ENCODE measurements around the gene FAM83D. TPM values are rescaled to one million over a fixed set of nuclear protein-coding genes. Genes with fewer than 3 reads are reported as not detected.

FAM83D gene
- total and polyA plus RNA-seq, 7 donors = 1.2 to 291 (median 14.9) TPM

DNA sequence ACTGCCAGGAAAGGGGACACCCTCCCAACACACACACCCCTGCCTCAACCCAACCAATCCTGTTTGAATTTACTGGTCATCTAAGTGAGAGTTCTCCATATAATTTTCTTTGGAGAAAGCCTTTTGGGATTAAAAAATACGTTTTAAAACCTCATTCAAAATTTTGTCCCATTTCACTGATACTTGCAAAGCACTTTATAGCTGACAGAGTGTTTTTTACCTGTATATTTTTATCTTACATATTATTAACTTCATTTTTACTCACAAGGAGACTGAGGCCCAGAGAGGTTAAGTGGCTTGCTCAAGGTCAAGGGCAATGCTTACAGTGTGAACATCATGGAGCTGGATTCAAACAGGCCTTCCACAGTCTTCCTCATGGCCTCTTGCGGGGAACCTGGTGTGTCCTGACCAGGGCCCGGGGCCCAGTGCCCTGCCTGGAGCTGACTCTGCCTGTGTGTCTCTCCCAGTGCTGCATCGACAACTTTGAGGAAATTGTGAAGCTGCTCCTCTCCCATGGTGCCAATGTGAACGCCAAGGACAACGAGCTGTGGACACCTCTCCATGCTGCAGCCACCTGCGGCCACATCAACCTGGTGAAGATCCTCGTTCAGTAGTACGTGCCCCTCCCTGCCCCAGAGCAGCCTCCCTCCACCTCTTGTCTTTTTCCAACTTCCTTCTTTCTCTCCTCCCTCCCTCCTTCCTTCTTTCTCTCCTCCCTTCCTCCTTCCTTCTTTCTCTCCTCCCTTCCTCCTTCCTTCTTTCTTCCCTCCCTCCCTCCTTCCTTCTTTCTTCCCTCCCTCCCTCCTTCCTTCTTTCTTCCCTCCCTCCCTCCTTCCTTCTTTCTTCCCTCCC lies 30.9 kb upstream of the FAM83D start:
- H3K4me1 ChIP-seq = peaks cover 0 to 10% (median 5%) of the 10 kb centered on the region in 4 donors
- intact Hi-C loops (cut with DNase I) = no loop called here
- H3K4me3 ChIP-seq = no peak overlapping the region
- H3K36me3 ChIP-seq = no peaks in the 10 kb centered on the region
- TF ChIP-seq, protein P1, sequence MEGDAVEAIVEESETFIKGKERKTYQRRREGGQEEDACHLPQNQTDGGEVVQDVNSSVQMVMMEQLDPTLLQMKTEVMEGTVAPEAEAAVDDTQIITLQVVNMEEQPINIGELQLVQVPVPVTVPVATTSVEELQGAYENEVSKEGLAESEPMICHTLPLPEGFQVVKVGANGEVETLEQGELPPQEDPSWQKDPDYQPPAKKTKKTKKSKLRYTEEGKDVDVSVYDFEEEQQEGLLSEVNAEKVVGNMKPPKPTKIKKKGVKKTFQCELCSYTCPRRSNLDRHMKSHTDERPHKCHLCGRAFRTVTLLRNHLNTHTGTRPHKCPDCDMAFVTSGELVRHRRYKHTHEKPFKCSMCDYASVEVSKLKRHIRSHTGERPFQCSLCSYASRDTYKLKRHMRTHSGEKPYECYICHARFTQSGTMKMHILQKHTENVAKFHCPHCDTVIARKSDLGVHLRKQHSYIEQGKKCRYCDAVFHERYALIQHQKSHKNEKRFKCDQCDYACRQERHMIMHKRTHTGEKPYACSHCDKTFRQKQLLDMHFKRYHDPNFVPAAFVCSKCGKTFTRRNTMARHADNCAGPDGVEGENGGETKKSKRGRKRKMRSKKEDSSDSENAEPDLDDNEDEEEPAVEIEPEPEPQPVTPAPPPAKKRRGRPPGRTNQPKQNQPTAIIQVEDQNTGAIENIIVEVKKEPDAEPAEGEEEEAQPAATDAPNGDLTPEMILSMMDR (IDR thresholded peaks at IDR 0.05) = no peak
- H3K27ac ChIP-seq = no peak overlapping the region
- DNase-seq = no peak
- peaks cover 0 to 17% (median 16%) of the 10 kb centered on the region in 3 donors for H3K27me3 ChIP-seq
- 58 to 84% methylated on average over 9 of the region's 9 CpGs for WGBS, 2 donors
- no peaks in the 10 kb centered on the region for H3K9me3 ChIP-seq

- no peak overlapping the region for H3K27ac ChIP-seq
- no peak for TF ChIP-seq EP300 (IDR thresholded peaks at IDR 0.05)
- TF ChIP-seq, protein P1 (IDR thresholded peaks at IDR 0.05) = no peak
- no peak for TF ChIP-seq POLR2AphosphoS5 (IDR thresholded peaks at IDR 0.05)
- TF ChIP-seq POLR2A (IDR thresholded peaks at IDR 0.05) = no peak
- H3K9me3 ChIP-seq = no peaks in the 10 kb centered on the region
- peaks cover 0 to 10% (median 5%) of the 10 kb centered on the region in 4 donors for H3K4me1 ChIP-seq
- peaks cover 0 to 17% (median 10%) of the 10 kb centered on the region in 3 donors for H3K27me3 ChIP-seq
- no peaks in the 10 kb centered on the region for H3K36me3 ChIP-seq
- H3K4me3 ChIP-seq = no peak overlapping the region
- intact Hi-C loops (cut with DNase I) = no loop called here
- DNase-seq = no peak
These were observed 30.1 kb upstream of the FAM83D start for GRCh38 chr20:38896009-38896594.

- peaks cover 0 to 10% (median 5%) of the 10 kb centered on the region in 4 donors for H3K4me1 ChIP-seq
- whole genome bisulfite sequencing, 2 donors = 87 to 91% methylated on average over 4 of the region's 4 CpGs
- TF ChIP-seq POLR2A (IDR thresholded peaks at IDR 0.05) = no peak
- TF ChIP-seq, protein P1 (IDR thresholded peaks at IDR 0.05) = no peak
- no peak overlapping the region for H3K4me3 ChIP-seq
- intact Hi-C loops (cut with DNase I) = no loop called here
- peaks cover 0 to 17% (median 10%) of the 10 kb centered on the region in 3 donors for H3K27me3 ChIP-seq
- DNase-seq = no peak
- H3K27ac ChIP-seq = no peak overlapping the region
- H3K36me3 ChIP-seq = no peaks in the 10 kb centered on the region
- H3K9me3 ChIP-seq = no peaks in the 10 kb centered on the region
These were observed 28.9 kb upstream of the FAM83D start for GRCh38 chr20:38897267-38897666.

DNA sequence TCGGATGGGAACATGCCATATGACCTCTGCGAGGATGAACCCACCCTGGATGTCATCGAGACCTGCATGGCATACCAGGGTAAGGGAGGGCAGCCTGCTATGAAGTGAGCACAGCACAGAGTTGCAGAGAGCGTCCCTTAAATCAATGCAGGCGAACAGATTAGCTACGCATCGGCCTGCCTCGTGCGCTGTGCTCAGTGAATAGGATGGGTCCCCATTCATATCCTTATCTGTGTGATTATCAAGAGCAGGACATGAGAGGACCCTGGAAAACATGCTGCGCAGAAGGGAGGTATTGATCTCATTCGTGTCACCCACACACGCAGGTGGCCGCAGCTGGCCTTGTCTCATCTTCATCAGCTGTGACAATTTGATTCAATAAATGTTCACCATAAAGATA lies 25.6 kb upstream of the FAM83D start:
- no peaks in the 10 kb centered on the region for H3K27me3 ChIP-seq
- DNase-seq = no peak
- no peaks in the 10 kb centered on the region for H3K36me3 ChIP-seq
- peaks cover 0 to 6% (median 2%) of the 10 kb centered on the region in 4 donors for H3K9me3 ChIP-seq
- TF ChIP-seq EP300 (IDR thresholded peaks at IDR 0.05) (no peak), POLR2AphosphoS5 (IDR thresholded peaks at IDR 0.05) (no peak), POLR2A (IDR thresholded peaks at IDR 0.05) (no peak)
- TF ChIP-seq, protein P1 (IDR thresholded peaks at IDR 0.05) = no peak
- no peak overlapping the region for H3K27ac ChIP-seq
- H3K4me1 ChIP-seq = no peaks in the 10 kb centered on the region
- H3K4me3 ChIP-seq = no peak overlapping the region
- 80 to 91% methylated on average over 13 of the region's 13 CpGs for WGBS, 2 donors
- intact Hi-C loops (cut with DNase I) = no loop called here

Data from sigmoid colon (tissue), 7 donors.